DMS53 treated with DMSO at 0.1 percent for 48 hours (cell line): ENCODE data around the gene PDCD2.
"Not testable (repeated sequence)": the region's sequence is repeated elsewhere in the genome, so short reads cannot be mapped to it uniquely, and the experiment has no call there.

Source experiments
- DNase-seq: peaks from one replicate; lab custom pipeline; 2025; ENCODE audit not compliant: unreplicated experiment; lab: John Stamatoyannopoulos, UW

PDCD2 gene

GRCh38 chr6:170552765-170553533, 31.5 kb downstream of the PDCD2 start, which contains the start of gene PSMB1:
Gene PSMB1, minus strand, starts transcription at chr6:170553307. Its CDS starts 65 bp downstream, at chr6:170553242.
- DNase-seq: peak; percentile 75

DNA sequence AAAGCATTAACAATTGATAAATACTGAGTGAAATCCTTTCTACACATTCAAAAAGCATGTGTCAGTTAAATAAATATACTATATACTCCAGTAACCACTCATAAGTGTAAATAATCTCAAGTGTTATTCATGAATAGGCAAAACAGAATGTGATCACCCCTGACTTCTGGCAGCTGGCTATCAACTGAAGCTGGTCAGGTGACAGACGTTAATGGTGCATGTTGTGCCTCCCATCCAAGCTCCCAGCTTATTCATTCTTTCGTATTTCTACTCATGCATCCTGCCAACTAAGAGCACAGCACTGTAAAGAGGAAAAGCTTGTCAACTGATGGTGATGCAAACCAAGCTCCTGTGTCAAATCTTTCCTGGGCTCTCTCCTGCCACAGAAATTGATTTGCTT, 39.0 kb downstream of the PDCD2 start:
- DNase-seq: peak; percentile 94

GRCh38 chr6:170542031-170542719, 42.3 kb downstream of the PDCD2 start:
- DNase-seq: no peak

- DNase-seq: no peak
Observed at GRCh38 chr6:170537329-170537728, 47.1 kb downstream of the PDCD2 start.

GRCh38 chr6:170536671-170537070, 47.8 kb downstream of the PDCD2 start:
- no peak for DNase-seq

DNA sequence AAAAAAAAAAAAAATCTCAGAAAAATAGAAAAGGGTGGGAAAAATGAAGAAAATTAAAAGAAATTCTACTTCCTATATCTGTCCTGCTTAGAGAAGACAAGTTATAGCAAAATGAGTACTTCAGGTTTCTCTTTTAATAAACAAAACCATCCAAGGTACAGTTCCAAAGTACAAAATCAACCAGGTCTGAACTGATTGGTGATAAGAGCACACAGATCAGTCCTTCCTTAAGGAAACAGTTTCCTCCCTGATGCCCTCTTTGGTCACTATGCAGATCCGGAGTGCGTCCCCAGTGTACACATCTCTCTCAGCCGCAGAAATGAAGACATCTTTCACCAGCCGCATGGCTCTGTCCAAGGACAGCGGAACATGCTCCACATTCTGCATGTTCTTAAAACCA, 49.4 kb downstream of the PDCD2 start:
- DNase-seq: no peak

- no peak for DNase-seq
Observed at GRCh38 chr6:170533792-170534191, 50.6 kb downstream of the PDCD2 start.

DNA sequence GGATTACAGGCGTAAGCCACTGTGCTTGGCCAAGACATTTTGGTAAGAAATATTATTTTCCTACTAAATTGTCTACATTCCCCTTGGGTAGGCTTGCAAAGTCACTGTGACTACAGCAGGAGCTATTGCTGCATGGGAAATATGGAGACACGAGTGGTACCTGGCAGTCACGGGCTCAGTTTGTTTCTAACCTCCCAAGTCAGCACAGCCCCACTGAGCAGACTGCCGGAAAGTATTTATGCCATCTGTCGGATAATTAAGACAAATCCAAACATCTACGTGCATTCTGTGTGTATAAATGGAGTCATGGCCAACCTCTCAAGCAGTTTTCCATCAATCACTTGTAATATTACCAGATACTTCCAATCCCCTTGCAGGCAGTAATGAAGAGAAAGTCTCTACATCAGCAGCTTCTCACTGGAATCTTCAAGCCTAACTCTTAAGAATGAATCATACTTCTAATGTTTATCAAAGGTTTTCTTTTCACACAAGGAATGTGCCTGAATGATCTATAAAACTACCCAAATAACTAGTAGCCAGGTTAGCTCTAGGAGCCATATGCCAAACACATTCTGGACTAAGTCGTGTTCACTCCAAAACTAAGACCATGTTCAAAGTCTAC, 51.5 kb downstream of the PDCD2 start:
- no peak for DNase-seq

GRCh38 chr6:170529839-170530469, 54.5 kb downstream of the PDCD2 start:
- DNase-seq: peak; percentile 35

DNA sequence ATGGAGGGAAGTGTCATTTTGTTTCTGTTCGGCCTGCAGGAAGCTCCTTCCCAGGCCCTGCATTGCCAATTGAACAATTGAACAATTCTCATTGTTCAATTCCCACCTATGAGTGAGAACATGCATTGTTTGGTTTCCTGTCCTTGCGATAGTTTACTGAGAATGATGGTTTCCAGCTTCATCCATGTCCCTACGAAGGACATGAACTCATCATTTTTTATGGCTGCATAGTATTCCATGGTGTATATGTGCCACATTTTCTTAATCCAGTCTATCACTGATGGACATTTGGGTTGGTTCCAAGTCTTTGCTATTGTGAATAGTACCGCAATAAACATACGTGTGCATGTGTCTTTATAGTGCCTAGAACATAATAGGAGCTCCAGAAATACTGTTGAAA, 56.4 kb downstream of the PDCD2 start:
- DNase-seq: not testable (repeated sequence)

DNA sequence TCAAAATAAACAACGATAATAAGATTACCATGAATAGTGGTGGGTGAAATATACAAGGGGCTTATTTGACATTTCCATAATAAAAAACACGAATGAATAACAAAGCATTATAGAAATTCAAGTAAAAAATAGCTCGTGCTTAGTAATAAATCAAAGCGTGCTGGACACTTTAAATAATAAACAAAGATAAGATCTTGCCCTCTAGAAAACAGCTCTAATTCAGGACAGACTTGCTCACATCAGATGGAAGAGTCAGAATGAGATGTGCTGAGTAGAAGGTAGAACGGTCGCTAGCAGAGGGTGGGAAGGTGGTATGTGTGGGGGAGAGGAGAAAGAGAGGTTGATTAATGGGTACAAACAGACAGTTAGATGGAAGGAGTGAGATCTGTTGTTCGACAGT, 58.6 kb downstream of the PDCD2 start:
- DNase-seq: no peak
